ENCODE measurements around the gene ZNF891.

ZNF891 gene

GRCh38 chr12:133130038-133130807 is at the start of gene ZNF891, which contains the start of gene ZNF10:
Gene ZNF891, minus strand, starts transcription at chr12:133130274. Its CDS starts 8,356 bp downstream, at chr12:133121918.
Gene ZNF10, plus strand, starts transcription at chr12:133130627. Its CDS starts 13,866 bp downstream, at chr12:133144493.
- H3K4me3 ChIP-seq (ENCODE audit: low read depth, low read length), result peak within 1 kb of the TSS; percentile 83
- no peak for TF ChIP-seq CTCF (IDR thresholded peaks at IDR 0.05; ENCODE audit: insufficient read depth, low read depth, low read length, missing control alignments)
- peak; percentile 99 for DNase-seq (ENCODE audit: low read depth)

GRCh38 chr12:133174901-133175300 is 44.8 kb upstream of the ZNF891 start:
- DNase-seq (ENCODE audit: low read depth), result no peak
- no peak overlapping the region for H3K4me3 ChIP-seq (ENCODE audit: low read depth, low read length)
- no peak for TF ChIP-seq CTCF (IDR thresholded peaks at IDR 0.05; ENCODE audit: insufficient read depth, low read depth, low read length, missing control alignments)

- no peak overlapping the region for H3K4me3 ChIP-seq (ENCODE audit: low read depth, low read length)
- DNase-seq (ENCODE audit: low read depth), result no peak
- TF ChIP-seq CTCF (IDR thresholded peaks at IDR 0.05; ENCODE audit: insufficient read depth, low read depth, low read length, missing control alignments), result no peak
Measured at GRCh38 chr12:133172491-133172890, 42.4 kb upstream of the ZNF891 start.

- H3K4me3 ChIP-seq (ENCODE audit: low read depth, low read length), result no peak overlapping the region
- TF ChIP-seq CTCF (IDR thresholded peaks at IDR 0.05; ENCODE audit: insufficient read depth, low read depth, low read length, missing control alignments), result no peak
- no peak for DNase-seq (ENCODE audit: low read depth)
Measured at GRCh38 chr12:133165776-133166175, 35.7 kb upstream of the ZNF891 start.

GRCh38 chr12:133156125-133156690 is 26.1 kb upstream of the ZNF891 start:
- no peak overlapping the region for H3K4me3 ChIP-seq (ENCODE audit: low read depth, low read length)
- no peak for DNase-seq (ENCODE audit: low read depth)
- no peak for TF ChIP-seq CTCF (IDR thresholded peaks at IDR 0.05; ENCODE audit: insufficient read depth, low read depth, low read length, missing control alignments)

GRCh38 chr12:133145981-133146380 is 15.9 kb upstream of the ZNF891 start:
- TF ChIP-seq CTCF (IDR thresholded peaks at IDR 0.05; ENCODE audit: insufficient read depth, low read depth, low read length, missing control alignments), result no peak
- DNase-seq (ENCODE audit: low read depth), result no peak

More at GRCh38 chr12:133145981-133146380, 15.9 kb upstream of the ZNF891 start:
- H3K4me3 ChIP-seq (ENCODE audit: low read depth, low read length), result no peak overlapping the region

Data from GM12865 (cell line).